RWPE1 (cell line): ENCODE data around the gene STAT6.

ENCODE experiments used
- CTCF ChIA-PET: fragments of 350-600 bp; sonication (Branson Sonifier 250); formaldehyde crosslinking; extraction: SDS; loops from one replicate; lab custom pipeline; 2021; lab: Yijun Ruan, JAX
- POLR2A ChIA-PET: fragments of 400-600 bp; formaldehyde crosslinking; extraction: SDS; loops from one replicate; lab custom pipeline; 2020; ENCODE audit warnings: antibody characterized with exemption; ENCODE audit not compliant: low non-redundant PET; lab: Yijun Ruan, JAX
- DNase-seq: peaks from one replicate; pipeline ENCODE4 v3.0.0; 2012; ENCODE audit warnings: low spot score
- H3K27ac ChIP-seq: fragments of 450-650 bp; 2 replicates; pipeline ENCODE4 v1.5.1; 2017
- CTCF ChIP-seq: fragments of 450-650 bp; conservative IDR thresholded peaks from 2 replicates; pipeline ENCODE4 v1.5.1; 2017; ENCODE audit warnings: low read depth, mild to moderate bottlenecking

The STAT6 gene

GRCh38 chr12:57049119-57049446 lies 62.1 kb downstream of the STAT6 start:
- DNase-seq: no peak
- ChIA-PET CTCF (no interaction called here), POLR2A (no interaction called here)

GRCh38 chr12:57048423-57049118 lies 62.6 kb downstream of the STAT6 start:
- CTCF ChIA-PET: interaction anchor here (0.7 to 1.1 kb wide), 3 partner anchors 12 to 57 kb away, joined by 3 read pairs; no protein-coding TSS in a partner anchor
- no peak for DNase-seq

More at GRCh38 chr12:57049119-57049446, 62.1 kb downstream of the STAT6 start:
- H3K27ac ChIP-seq: no peak overlapping the region
- TF ChIP-seq CTCF: no peak

GRCh38 chr12:57047981-57048380 lies 63.2 kb downstream of the STAT6 start:
- POLR2A ChIA-PET: no interaction called here
- no peak for TF ChIP-seq CTCF
- DNase-seq: no peak
- CTCF ChIA-PET: interaction anchor here (0.7 to 1.1 kb wide), 3 partner anchors 13 to 57 kb away, joined by 3 read pairs; no protein-coding TSS in a partner anchor
- no peak overlapping the region for H3K27ac ChIP-seq

More at GRCh38 chr12:57048423-57049118, 62.6 kb downstream of the STAT6 start:
- POLR2A ChIA-PET: no interaction called here
- no peak for TF ChIP-seq CTCF
- no peak overlapping the region for H3K27ac ChIP-seq

- TF ChIP-seq CTCF: no peak
- H3K27ac ChIP-seq: no peak overlapping the region
- ChIA-PET CTCF (interaction anchor here (0.7 to 1.1 kb wide), 2 partner anchors 13 to 58 kb away, joined by 3 read pairs; no protein-coding TSS in a partner anchor), POLR2A (no interaction called here)
- DNase-seq: no peak
These were observed 63.9 kb downstream of the STAT6 start for GRCh38 chr12:57046947-57047890.

- ChIA-PET POLR2A (no interaction called here), CTCF (no interaction called here)
- H3K27ac ChIP-seq: no peak overlapping the region
- TF ChIP-seq CTCF: no peak
- no peak for DNase-seq
These were observed 64.9 kb downstream of the STAT6 start for GRCh38 chr12:57046086-57046791.
